ENCODE data around the gene ANKRD6.

The ANKRD6 gene

DNA sequence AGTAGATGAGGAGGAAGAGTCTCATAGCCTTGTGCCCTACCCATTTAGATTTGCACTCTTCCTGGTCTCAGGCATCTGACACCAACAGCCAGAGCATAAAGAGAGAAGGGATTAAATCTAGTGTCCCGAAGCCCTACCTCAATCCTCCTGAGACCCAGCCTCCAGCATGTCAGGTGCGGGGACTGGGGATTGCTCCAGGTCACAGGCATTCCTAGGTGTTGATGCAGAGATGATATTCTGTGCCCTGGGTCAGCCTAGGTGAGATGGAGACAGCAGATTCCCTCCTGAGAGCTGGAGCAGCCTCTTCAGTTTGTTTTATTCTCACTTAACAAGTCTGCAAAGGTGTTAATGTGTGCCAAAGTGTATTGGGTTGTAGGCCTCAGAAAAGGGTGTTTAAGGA lies 89.8 kb downstream of the ANKRD6 start:
- TF ChIP-seq, protein P1, sequence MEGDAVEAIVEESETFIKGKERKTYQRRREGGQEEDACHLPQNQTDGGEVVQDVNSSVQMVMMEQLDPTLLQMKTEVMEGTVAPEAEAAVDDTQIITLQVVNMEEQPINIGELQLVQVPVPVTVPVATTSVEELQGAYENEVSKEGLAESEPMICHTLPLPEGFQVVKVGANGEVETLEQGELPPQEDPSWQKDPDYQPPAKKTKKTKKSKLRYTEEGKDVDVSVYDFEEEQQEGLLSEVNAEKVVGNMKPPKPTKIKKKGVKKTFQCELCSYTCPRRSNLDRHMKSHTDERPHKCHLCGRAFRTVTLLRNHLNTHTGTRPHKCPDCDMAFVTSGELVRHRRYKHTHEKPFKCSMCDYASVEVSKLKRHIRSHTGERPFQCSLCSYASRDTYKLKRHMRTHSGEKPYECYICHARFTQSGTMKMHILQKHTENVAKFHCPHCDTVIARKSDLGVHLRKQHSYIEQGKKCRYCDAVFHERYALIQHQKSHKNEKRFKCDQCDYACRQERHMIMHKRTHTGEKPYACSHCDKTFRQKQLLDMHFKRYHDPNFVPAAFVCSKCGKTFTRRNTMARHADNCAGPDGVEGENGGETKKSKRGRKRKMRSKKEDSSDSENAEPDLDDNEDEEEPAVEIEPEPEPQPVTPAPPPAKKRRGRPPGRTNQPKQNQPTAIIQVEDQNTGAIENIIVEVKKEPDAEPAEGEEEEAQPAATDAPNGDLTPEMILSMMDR (IDR thresholded peaks at IDR 0.05; ENCODE audit: low read depth, low read length, missing control alignments) = no peak
- H3K4me3 ChIP-seq (ENCODE audit: low read depth, low read length) = no peak overlapping the region
- in situ Hi-C loops (cut with HindIII; ENCODE audit: low sequenced_read_pairs) = no loop called here
- no peak for DNase-seq (ENCODE audit: low read depth)

DNA sequence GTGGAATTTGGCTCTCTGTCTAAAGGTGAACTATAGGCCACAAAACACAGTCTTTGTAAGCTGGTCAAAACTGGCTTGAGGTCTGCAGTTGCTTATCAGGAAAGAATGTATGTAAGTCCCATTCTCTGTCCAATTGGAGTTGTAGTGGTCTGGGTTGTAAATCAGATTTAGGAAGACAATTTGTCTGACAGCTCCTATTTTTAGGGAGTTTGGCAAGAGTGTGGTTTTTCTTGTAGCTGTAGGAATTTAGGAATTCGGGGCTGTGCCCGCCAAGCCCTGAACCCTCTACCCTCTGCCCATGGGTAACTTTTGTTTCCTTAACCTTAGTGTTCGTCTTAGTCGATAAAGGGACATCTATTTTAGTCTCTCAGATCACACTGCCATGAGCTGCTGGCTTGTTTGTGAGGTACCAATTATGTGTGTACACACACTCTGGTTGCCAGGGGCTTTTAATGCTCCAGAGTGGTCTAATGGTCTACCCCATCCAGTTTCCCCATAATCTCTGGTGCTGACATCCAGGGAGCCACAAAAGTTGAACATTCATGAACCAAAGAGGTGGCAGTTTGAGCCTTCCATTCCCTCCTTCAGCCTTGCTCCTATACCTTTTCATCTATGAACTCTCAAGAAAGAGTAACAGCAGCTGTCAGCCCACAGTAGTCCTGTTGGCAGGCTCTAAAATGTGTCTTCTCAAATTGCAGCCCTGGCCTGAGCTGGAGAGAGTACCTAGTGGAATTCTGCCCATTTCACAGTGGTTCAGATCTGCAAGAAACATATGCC lies 93.0 kb downstream of the ANKRD6 start:
- TF ChIP-seq, protein P1 (IDR thresholded peaks at IDR 0.05; ENCODE audit: low read depth, low read length, missing control alignments) = no peak
- no peak for DNase-seq (ENCODE audit: low read depth)
- no peak overlapping the region for H3K4me3 ChIP-seq (ENCODE audit: low read depth, low read length)
- in situ Hi-C loops (cut with HindIII; ENCODE audit: low sequenced_read_pairs) = no loop called here

DNA sequence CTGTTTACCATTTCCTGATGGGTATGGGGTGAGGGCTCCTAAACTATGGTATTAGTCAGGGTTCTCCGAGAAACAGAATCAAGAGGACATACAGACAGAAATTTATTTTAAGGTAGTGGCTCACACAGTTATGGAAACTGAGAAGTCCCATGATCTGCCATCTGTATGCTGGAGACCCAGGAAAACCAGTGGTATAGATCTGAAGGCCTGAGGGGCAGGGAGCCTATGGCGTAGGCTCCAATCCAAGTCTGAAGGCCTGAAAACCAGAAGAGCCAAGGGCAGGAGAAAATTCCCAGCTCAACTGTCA lies 93.6 kb downstream of the ANKRD6 start:
- no peak for DNase-seq (ENCODE audit: low read depth)
- TF ChIP-seq, protein P1 (IDR thresholded peaks at IDR 0.05; ENCODE audit: low read depth, low read length, missing control alignments) = no peak
- in situ Hi-C loops (cut with HindIII; ENCODE audit: low sequenced_read_pairs) = no loop called here
- no peak overlapping the region for H3K4me3 ChIP-seq (ENCODE audit: low read depth, low read length)

DNA sequence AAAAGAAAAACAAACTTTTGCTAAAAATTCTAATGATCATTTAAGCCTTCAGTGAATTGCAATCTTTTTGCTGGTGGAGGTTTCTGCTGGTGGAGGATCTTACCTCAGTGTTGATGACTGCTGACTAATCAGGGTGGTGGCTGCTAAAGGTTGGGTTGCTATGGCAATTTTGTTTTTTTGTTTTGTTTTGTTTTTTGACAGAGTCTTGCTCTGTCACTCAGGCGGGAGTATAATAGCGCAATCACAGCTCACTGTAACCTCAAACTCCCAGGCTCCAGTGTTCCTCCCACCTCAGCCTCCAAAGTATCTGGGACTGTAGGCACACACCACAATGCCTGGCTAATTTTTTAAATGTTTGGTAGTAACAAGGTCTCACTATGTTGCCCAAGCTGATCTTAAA lies 94.7 kb downstream of the ANKRD6 start:
- no peak overlapping the region for H3K4me3 ChIP-seq (ENCODE audit: low read depth, low read length)
- no peak for DNase-seq (ENCODE audit: low read depth)
- TF ChIP-seq, protein P1 (IDR thresholded peaks at IDR 0.05; ENCODE audit: low read depth, low read length, missing control alignments) = no peak
- in situ Hi-C loops (cut with HindIII; ENCODE audit: low sequenced_read_pairs) = no loop called here

DNA sequence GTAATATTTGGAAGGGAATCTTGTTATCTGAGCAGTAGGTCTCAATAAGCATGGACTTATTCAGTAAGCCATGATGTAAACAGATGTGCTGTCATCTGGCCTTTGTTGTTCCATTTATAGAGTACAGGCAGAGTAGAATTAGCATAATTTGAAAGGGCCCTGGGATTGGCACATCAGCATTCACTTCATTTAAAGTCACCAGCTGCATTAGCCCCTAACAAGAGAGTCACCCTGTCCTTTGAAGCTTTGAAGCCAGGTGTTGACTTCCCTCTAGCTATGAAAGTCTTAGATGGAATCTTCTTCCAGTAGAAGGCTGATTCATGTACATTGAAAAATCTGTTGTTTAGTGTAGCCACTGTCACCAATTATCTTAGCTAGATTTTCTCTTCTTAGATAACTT lies 95.9 kb downstream of the ANKRD6 start:
- DNase-seq (ENCODE audit: low read depth) = no peak
- in situ Hi-C loops (cut with HindIII; ENCODE audit: low sequenced_read_pairs) = no loop called here
- H3K4me3 ChIP-seq (ENCODE audit: low read depth, low read length) = no peak overlapping the region
- TF ChIP-seq, protein P1 (IDR thresholded peaks at IDR 0.05; ENCODE audit: low read depth, low read length, missing control alignments) = no peak

DNA sequence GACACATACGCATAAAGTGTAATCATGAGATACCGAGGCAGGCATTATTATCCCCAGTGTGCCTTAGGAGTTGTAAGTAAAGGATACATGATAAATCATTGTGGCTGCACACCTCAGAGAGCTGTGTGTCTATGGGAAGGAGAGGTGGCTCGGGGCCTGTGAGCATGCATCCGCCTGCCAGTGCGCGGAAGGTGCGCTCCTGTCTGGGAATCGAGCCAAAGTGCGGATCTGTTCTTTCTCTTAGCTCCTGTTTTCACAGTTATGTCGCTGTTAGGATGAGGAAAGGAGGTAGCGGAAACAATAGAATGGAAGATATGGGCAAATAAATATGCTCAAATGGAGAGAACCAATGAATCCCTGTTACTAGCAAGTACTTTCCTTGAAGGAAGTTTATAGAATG lies 98.0 kb downstream of the ANKRD6 start:
- no peak for DNase-seq (ENCODE audit: low read depth)
- in situ Hi-C loops (cut with HindIII; ENCODE audit: low sequenced_read_pairs) = no loop called here
- no peak overlapping the region for H3K4me3 ChIP-seq (ENCODE audit: low read depth, low read length)
- TF ChIP-seq, protein P1 (IDR thresholded peaks at IDR 0.05; ENCODE audit: low read depth, low read length, missing control alignments) = no peak
